HG02763 (cell line): ENCODE results near the gene SLC5A2.

Experiments used
- ATAC-seq: cut with Tn5 transposase; IDR thresholded peaks from one replicate; pipeline ENCODE4 v1.9.1; 2021; ENCODE audit warnings: mild to moderate bottlenecking, moderate library complexity; ENCODE audit not compliant: unreplicated experiment

The SLC5A2 gene

DNA sequence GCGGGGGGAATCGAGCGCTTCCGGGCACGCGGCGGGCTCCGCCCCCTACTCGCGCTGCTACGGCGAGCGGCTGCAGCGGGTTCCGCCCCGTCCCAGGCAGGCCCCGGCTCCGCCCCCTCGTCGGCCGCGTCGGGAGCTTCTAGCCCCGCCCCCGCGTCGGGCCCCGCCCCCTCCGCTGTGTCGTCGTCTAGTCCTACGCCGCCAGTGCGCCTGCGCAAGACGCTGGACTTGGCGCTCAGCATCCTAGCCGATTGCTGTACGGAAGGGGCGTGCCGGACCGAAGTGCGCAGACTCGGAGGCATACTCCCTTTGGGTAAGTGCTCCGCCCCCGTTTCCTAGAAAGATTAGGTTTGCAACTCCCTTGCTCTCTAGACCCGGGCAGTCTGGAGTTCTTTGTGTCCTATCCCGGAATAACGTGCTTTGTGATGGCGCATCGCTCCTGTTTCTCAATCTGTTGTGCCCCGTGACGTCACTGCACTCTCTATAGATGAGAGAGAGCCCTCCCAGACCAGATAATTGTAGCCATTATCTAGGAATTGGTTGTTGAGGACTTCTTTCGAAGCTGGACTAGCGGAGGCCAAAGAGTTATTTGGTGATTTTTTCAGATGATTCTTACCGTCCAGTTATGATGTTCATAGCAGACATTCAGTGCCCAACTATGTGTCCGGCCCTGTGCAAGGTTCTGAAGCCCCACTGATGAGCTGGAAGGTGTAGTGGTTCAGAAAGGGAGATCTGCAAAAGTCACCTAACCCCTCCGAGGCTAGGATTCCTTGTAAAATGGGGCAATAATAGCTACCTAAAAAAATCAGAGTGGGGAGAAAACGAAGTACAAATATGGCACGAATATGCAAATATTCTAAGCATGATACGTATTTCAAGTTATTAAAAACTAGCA, 23.0 kb upstream of the SLC5A2 start:
- ATAC-seq, result peak; percentile 69

GRCh38 chr16:31460582-31461002, 22.3 kb upstream of the SLC5A2 start:
- no peak for ATAC-seq

DNA sequence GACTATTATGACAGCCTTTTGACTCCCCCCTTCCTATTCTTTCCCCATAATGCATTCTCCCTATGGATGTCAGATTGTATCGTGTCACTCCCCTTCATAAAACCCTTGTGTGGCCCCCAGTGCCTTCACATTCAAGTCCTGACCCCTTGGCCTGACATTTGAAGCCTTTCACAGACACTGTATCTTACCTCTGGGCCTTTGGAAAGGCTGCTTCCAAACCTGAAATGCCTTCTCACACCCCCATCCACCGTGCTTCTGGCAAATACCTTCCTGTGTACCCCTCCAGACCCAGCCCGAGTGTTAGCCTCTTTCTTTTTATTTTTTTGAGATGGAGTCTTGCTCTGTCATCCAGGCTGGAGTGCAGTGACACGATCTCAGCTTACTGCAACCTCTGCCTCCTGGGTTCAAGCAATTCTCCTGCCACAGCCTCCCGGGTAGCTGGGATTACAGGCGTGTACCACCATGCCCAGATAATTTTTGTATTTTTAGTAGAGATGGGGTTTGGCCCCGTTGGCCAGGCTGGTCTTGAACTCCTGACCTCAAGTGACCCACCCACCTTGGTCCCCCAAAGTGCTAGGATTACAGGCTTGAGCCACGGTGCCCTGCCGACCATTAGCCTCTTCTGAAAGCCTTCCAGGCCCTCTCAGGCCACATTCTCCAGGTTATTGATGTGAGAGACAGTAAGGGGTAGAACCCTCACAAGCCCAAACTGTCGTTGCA, 21.6 kb upstream of the SLC5A2 start:
- ATAC-seq, result no peak

DNA sequence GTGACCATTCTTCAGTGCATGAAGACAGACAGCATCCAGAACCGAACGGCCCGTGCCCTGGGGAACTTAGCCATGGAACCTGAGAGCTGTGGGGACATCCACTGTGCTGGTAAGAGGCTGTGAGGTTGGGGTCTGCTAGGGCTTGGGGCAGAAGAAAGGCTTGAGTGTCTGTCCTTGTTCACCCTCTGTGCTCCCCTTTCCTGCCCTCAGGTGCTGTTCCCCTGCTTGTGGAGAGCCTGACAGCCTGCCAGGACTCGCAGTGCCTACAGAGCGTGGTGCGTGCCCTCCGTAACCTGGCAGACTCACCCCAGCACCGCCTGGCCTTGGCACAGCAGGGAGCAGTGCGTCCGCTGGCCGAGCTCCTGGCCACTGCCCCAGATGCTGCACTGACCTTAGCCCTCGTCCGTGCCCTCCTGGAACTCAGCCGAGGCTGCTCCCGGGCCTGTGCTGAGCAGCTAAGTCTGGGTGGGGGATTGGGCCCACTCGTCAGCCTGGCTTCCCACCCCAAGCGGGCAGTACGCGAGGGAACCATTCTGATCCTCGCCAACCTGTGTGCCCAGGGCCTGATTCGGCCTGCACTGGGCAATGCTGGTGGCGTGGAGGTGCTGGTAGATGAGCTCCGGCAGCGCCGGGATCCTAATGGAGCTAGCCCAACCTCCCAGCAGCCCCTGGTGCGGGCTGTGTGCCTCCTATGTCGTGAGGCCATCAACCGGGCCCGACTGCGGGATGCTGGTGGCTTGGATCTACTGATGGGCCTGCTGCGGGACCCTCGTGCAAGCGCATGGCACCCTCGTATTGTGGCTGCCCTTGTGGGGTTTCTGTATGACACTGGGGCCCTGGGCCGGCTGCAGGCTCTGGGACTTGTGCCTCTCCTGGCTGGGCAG, 20.8 kb upstream of the SLC5A2 start:
- no peak for ATAC-seq

DNA sequence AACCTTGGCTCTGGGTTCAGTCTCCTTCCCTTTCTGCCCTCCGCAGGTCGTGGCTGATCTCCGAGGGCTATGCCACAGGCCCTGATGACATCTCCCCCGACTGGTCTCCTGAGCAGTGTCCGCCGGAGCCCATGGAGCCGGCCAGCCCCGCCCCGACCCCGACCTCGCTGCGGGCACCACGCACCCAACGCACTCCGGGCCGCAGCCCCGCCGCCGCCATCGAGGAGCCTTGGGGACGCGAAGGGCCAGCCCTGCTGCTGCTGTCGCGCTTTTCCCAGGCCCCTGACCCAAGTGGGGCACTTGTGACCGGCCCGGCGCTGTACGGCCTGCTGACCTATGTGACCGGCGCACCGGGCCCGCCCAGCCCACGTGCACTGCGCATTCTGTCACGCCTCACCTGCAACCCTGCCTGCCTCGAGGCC, 18.6 kb upstream of the SLC5A2 start:
- no peak for ATAC-seq

DNA sequence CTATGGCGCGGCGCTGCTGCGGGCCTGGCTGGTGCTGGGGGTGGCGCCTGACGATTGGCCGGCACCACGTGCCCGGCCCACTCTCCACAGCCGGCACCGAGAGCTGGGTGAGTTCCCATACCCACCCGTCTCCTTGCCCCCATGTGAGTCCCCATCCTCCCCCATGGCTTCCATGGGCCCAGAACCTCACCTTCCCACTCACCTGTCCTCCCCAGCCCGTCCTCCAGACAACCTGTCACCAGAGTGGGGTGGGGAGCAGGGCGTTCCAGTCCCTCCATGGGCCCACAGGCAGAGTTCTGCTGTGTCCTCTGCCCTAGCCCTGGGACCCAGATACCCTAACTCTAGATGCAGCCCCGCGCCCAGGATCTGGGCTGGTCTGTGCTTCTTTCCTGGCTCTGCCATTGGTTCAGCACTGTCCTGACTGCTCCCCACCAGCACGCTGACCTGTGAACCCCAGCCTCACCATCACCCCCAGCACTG, 18.1 kb upstream of the SLC5A2 start:
- no peak for ATAC-seq

- no peak for ATAC-seq
Measured at GRCh38 chr16:31465788-31466370, 17.0 kb upstream of the SLC5A2 start.

DNA sequence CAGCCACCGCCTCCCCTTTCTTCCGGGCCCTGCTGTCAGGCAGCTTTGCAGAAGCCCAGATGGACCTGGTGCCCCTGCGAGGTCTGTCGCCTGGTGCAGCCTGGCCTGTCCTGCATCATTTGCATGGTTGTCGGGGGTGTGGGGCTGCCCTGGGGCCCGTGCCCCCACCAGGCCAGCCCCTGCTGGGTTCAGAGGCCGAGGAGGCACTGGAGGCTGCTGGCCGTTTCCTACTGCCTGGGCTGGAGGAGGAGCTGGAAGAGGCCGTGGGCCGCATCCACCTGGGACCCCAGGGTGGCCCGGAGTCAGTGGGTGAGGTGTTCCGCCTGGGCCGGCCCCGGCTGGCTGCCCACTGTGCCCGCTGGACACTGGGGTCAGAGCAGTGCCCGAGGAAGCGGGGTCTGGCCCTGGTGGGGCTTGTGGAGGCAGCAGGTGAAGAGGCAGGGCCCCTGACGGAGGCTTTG, 16.5 kb upstream of the SLC5A2 start:
- no peak for ATAC-seq

DNA sequence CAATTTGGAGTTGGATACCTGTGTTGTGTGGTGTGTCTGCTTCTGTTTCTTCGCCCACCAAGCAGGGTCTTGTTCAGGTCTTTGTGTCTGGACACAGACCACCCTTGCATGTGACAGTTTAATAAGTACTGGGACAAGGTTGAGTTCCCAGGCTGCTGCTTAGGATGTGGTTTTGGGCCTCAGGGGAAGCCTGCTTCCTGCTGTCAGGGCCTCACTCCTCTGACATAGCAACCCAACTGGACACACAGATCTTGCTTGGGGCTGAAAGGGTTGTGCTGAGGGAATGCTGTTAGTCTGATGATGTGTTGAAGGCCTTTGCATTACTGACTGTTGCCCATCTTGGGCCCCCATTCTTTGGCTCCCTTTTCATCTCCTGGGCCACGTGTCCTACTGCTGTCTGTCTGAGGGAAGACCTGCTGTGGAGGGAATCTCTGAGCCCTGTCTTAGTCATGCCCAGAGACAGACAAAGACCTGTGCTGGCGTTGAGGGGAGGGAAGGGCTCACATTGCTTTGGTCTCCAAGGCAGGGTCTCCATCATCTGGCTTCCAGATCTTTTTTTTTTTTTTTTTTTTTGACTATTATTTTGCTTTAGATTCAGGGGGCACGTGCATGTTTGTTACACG, 15.7 kb upstream of the SLC5A2 start:
- ATAC-seq, result no peak

DNA sequence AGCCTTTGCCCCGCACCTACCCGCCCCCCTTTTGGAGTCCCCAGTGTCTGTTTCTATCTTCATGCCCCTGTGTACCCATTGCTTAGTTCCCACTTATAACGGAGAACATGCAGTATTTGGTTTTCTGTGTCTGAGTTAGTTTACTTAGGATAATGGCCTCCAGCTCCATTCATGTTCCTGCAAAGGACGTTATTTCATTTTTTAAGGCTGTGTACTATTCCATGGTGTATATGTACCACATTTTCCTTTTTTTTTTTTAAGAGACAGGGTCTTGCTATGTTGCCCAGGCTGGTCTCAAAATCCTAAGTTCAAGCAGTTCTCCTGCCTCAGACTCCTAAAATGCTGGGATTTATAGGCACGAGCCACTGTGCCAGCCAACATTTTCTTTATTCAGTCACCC, 15.1 kb upstream of the SLC5A2 start:
- ATAC-seq, result no peak

GRCh38 chr16:31470615-31471014, 12.3 kb upstream of the SLC5A2 start:
- no peak for ATAC-seq

- no peak for ATAC-seq
Measured at GRCh38 chr16:31471241-31471874, 11.6 kb upstream of the SLC5A2 start.

DNA sequence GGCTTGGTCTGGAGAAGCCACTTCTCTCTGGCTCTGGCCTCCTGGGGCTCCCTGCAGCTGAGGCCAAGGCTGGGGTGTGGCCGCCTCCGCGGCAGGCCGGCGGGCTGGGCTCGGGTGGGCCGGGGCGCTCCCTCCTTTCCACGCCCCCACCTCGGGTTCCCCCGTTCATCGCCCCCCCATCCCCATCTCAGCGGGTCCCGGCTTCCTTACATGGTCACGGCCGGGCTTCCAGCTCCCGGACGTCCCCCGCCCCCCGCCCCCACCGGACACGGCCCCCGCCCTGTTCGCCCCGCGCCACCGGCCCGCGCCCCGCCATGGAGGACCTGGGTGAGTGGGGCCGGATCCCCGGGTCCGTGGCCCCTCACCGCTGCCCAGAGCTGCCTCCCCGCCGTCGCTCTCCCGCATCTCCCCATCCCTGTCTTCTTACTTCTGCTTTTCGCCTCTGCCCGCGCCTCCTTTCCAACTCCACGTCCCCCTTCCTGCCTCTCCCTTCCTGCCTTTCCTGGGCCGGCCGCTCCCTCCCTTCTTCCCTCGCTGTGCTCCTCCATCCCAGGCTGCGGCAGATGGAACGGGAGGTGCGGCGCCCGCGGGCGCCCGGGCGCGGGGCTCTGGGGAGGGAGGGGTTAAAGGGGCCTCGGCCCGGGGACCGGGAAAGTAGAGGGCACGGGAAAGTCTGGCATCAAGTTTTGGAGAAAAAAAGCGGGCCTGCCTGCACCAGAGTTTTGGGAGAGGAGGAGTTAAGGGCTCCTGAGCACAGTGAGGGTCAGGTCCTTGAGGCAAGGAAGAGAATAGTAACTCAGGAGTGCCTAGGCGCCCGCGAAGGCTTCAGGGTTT, 10.8 kb upstream of the SLC5A2 start, which contains the start of gene TGFB1I1:
Gene TGFB1I1 (plus strand): TSS at position 278 of the 834 bp plus-strand sequence. CDS start 37 bp downstream, at position 315.
- no peak for ATAC-seq

DNA sequence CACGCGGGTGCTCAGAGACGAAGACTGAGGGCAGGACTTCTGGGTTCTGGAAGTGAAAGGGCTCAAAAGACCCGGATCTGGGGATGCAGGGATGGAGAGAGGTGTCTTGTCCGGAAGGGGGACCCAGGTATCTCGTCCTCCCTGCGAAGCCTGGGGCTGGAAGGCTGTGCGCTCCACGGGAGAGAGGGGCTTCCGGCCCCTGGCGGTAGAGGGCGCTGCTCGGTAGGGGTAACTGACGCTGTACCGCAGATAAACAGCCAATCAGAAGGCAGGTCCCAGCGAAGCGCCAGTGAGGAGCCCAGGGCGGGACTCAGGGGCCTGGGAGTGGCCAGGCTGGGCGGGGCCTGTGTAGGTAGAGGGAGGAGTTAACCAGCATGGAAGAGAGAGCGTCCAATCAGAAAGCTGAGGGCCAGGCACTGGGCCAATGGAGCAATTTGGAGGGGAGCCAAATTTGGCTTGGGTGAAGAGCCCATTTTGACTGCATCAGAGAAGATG, 10.2 kb upstream of the SLC5A2 start:
- ATAC-seq, result no peak

DNA sequence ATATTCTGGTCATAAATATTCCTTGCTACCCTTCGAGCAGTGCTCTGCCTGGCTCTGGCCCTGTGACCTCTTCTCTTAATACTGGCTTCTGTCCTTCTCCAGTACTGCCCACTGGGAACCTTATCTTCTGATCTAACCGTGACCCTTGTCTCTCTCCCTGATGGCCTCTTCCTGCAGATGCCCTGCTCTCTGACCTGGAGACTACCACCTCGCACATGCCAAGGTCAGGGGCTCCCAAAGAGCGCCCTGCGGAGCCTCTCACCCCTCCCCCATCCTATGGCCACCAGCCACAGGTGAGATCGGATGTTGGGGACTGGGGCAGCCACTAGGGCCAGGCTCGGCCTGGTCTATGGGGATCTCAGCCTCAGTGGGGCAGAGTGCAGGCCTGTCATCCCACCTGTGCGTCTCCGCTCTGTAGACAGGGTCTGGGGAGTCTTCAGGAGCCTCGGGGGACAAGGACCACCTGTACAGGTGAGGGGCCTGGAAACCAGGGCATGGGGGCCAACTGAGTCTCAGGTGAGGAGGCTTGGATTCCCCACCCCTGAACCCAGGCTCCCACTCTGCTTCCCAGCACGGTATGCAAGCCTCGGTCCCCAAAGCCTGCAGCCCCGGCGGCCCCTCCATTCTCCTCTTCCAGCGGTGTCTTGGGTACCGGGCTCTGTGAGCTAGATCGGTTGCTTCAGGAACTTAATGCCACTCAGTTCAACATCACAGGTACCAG, 9.5 kb upstream of the SLC5A2 start:
- ATAC-seq, result no peak

DNA sequence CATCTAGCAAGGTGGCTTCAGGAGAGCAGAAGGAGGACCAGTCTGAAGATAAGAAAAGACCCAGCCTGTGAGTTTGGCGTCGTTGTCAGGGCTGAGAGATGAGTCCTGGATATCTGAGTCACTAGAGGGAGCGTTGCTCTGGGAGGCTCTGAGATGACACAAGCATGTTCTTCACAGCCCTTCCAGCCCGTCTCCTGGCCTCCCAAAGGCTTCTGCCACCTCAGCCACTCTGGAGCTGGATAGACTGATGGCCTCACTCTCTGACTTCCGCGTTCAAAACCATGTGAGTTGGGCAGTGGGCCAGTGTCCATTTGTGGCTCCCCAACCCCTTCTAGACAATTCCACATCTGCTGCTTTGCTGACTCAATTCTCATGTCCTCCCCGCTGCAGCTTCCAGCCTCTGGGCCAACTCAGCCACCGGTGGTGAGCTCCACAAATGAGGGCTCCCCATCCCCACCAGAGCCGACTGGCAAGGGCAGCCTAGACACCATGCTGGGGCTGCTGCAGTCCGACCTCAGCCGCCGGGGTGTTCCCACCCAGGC, 8.7 kb upstream of the SLC5A2 start:
- no peak for ATAC-seq
